ENCODE data around the gene ZBED1. TPM values are rescaled to one million over a fixed set of nuclear protein-coding genes. Genes with fewer than 3 reads are reported as not detected.

ZBED1 gene
- total and polyA plus RNA-seq, 2 experiments from 2014 or later, result 16.1 to 43.8 TPM

DNA sequence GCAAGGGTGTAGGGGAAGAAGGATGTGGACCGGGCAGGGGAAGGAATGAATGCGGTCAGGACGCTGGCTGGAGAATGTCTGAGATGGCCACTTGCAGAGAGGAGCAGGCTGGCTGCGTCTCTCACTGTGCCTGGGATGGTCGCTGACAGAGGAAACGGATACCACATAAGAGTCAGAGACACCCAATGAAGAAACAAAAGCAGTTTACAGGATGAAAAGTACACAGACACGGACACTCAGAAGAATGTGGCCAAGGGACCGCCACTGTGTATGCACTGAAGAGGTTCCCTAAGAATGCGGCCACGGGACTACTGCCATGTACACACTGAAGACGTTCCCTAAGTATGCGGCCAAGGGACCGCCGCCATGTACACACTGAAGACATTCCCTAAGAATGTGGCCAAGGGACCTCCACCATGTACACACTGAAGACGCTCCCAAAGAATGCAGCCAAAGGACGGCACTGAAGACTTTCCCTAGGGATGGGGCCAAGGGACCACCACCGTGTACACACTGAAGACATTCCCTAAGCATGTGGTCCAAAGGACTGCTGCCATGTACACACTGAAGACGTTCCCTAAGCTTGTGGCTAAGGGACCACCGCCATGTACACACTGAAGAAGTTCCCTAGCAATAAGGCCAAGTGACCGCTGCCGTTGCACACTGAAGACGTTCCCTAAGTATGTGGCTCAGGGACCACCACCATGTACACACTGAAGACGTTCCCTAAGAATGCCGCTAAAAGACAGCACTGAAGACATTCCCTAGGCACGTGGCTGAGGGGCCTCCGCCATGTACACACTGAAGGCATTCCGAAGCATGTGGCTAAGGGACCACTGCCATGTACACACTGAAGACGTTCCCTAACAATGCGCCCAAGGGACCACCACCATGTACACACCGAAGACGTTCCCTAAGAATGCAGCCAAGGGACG, 32.2 kb downstream of the ZBED1 start:
- Histone ChIP-seq H3K27ac (ENCODE audit: low read depth) (no peak overlapping the region), H3K4me1 (ENCODE audit: insufficient read depth) (no peaks in the 10 kb centered on the region), H3K36me3 (ENCODE audit: insufficient read depth) (no peaks in the 10 kb centered on the region; the same call in 1 of the 2 replicates), H4K20me1 (replicated peaks; ENCODE audit: insufficient read depth) (no peaks in the 10 kb centered on the region; the same call in 1 of the 2 replicates), H3K9me2 (ENCODE audit: insufficient read depth) (no peaks in the 10 kb centered on the region), H3K79me2 (replicated peaks; ENCODE audit: insufficient read depth) (peaks cover 89% of the 10 kb centered on the region), H3K27me3 (ENCODE audit: insufficient read depth) (no peaks in the 10 kb centered on the region), H3K4me2 (no peak overlapping the region), H2AFZ (no peak overlapping the region), H3K4me3 (no peak overlapping the region), H3F3A (replicated peaks; ENCODE audit: low read depth) (0 out of 2 replicates have a peak, but pooled peaks cover 8% of the 10 kb centered on the region)
- Mint-ChIP-seq H3K4me3 (no peak overlapping the region), H3K27me3 (ENCODE audit: insufficient read depth, low read depth, poor library complexity) (peaks cover 8% of the 10 kb centered on the region), H3K9me3 (peaks cover 65% of the 10 kb centered on the region), H3K4me1 (peaks cover 1% of the 10 kb centered on the region), H3K27ac (no peak overlapping the region), H3K36me3 (ENCODE audit: low read depth) (peaks cover 78% of the 10 kb centered on the region)
- no peak for ATAC-seq
- peak; percentile 16 for DNase-seq (ENCODE audit: low spot score)
- TF ChIP-seq, protein P1, sequence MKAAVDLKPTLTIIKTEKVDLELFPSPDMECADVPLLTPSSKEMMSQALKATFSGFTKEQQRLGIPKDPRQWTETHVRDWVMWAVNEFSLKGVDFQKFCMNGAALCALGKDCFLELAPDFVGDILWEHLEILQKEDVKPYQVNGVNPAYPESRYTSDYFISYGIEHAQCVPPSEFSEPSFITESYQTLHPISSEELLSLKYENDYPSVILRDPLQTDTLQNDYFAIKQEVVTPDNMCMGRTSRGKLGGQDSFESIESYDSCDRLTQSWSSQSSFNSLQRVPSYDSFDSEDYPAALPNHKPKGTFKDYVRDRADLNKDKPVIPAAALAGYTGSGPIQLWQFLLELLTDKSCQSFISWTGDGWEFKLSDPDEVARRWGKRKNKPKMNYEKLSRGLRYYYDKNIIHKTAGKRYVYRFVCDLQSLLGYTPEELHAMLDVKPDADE (IDR thresholded peaks at IDR 0.05), result no peak
- TF ChIP-seq, protein P2, sequence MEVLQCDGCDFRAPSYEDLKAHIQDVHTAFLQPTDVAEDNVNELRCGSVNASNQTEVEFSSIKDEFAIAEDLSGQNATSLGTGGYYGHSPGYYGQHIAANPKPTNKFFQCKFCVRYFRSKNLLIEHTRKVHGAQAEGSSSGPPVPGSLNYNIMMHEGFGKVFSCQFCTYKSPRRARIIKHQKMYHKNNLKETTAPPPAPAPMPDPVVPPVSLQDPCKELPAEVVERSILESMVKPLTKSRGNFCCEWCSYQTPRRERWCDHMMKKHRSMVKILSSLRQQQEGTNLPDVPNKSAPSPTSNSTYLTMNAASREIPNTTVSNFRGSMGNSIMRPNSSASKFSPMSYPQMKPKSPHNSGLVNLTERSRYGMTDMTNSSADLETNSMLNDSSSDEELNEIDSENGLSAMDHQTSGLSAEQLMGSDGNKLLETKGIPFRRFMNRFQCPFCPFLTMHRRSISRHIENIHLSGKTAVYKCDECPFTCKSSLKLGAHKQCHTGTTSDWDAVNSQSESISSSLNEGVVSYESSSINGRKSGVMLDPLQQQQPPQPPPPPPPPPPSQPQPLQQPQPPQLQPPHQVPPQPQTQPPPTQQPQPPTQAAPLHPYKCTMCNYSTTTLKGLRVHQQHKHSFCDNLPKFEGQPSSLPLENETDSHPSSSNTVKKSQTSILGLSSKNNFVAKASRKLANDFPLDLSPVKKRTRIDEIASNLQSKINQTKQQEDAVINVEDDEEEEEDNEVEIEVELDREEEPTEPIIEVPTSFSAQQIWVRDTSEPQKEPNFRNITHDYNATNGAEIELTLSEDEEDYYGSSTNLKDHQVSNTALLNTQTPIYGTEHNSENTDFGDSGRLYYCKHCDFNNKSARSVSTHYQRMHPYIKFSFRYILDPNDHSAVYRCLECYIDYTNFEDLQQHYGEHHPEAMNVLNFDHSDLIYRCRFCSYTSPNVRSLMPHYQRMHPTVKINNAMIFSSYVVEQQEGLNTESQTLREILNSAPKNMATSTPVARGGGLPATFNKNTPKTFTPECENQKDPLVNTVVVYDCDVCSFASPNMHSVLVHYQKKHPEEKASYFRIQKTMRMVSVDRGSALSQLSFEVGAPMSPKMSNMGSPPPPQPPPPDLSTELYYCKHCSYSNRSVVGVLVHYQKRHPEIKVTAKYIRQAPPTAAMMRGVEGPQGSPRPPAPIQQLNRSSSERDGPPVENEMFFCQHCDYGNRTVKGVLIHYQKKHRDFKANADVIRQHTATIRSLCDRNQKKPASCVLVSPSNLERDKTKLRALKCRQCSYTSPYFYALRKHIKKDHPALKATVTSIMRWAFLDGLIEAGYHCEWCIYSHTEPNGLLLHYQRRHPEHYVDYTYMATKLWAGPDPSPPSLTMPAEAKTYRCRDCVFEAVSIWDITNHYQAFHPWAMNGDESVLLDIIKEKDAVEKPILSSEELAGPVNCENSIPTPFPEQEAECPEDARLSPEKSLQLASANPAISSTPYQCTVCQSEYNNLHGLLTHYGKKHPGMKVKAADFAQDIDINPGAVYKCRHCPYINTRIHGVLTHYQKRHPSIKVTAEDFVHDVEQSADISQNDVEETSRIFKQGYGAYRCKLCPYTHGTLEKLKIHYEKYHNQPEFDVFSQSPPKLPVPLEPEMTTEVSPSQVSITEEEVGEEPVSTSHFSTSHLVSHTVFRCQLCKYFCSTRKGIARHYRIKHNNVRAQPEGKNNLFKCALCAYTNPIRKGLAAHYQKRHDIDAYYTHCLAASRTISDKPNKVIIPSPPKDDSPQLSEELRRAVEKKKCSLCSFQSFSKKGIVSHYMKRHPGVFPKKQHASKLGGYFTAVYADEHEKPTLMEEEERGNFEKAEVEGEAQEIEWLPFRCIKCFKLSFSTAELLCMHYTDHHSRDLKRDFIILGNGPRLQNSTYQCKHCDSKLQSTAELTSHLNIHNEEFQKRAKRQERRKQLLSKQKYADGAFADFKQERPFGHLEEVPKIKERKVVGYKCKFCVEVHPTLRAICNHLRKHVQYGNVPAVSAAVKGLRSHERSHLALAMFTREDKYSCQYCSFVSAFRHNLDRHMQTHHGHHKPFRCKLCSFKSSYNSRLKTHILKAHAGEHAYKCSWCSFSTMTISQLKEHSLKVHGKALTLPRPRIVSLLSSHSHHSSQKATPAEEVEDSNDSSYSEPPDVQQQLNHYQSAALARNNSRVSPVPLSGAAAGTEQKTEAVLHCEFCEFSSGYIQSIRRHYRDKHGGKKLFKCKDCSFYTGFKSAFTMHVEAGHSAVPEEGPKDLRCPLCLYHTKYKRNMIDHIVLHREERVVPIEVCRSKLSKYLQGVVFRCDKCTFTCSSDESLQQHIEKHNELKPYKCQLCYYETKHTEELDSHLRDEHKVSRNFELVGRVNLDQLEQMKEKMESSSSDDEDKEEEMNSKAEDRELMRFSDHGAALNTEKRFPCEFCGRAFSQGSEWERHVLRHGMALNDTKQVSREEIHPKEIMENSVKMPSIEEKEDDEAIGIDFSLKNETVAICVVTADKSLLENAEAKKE (CRISPR knock-in tag; IDR thresholded peaks at IDR 0.05), result no peak
- TF ChIP-seq, protein P3, sequence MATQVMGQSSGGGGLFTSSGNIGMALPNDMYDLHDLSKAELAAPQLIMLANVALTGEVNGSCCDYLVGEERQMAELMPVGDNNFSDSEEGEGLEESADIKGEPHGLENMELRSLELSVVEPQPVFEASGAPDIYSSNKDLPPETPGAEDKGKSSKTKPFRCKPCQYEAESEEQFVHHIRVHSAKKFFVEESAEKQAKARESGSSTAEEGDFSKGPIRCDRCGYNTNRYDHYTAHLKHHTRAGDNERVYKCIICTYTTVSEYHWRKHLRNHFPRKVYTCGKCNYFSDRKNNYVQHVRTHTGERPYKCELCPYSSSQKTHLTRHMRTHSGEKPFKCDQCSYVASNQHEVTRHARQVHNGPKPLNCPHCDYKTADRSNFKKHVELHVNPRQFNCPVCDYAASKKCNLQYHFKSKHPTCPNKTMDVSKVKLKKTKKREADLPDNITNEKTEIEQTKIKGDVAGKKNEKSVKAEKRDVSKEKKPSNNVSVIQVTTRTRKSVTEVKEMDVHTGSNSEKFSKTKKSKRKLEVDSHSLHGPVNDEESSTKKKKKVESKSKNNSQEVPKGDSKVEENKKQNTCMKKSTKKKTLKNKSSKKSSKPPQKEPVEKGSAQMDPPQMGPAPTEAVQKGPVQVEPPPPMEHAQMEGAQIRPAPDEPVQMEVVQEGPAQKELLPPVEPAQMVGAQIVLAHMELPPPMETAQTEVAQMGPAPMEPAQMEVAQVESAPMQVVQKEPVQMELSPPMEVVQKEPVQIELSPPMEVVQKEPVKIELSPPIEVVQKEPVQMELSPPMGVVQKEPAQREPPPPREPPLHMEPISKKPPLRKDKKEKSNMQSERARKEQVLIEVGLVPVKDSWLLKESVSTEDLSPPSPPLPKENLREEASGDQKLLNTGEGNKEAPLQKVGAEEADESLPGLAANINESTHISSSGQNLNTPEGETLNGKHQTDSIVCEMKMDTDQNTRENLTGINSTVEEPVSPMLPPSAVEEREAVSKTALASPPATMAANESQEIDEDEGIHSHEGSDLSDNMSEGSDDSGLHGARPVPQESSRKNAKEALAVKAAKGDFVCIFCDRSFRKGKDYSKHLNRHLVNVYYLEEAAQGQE (IDR thresholded peaks at IDR 0.05; ENCODE audit: unreplicated experiment), result no peak
- TF ChIP-seq CREB1 (CRISPR knock-in tag; IDR thresholded peaks at IDR 0.05; ENCODE audit: low read depth) (no peak), ZNF114 (CRISPR knock-in tag; IDR thresholded peaks at IDR 0.05) (no peak), ZNF331 (CRISPR knock-in tag; IDR thresholded peaks at IDR 0.05; ENCODE audit: low read depth) (no peak), JUNB (IDR thresholded peaks at IDR 0.05; ENCODE audit: unreplicated experiment) (peak; percentile 80)

Data from GM23338 (cell line).